ENCODE results near the gene ANKRD33B.

Gene ANKRD33B

GRCh38 chr5:10580531-10581423, 16.9 kb downstream of the ANKRD33B start:
- DNase-seq, result no peak

- DNase-seq, result no peak
These were observed 17.5 kb downstream of the ANKRD33B start for GRCh38 chr5:10581424-10581748.

GRCh38 chr5:10581867-10582511, 18.1 kb downstream of the ANKRD33B start:
- no peak for DNase-seq

DNA sequence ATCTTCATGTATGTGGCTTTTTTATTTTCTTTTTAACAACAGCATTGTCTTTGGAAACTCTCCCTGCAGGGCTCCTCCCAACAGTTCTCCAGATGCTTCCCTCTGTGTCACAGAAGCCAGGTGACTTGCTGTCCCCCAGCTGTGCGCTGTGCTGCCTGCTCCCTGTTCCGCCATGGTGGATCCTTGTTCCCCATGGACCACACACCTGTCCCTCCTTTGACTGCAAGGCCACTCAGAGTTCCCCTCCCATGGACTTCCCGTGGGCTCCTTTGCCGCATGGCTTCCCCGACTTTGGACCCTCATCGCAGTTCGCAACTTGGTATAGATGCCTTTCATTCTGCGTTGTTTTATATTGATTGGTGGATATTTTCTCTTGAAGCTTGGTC, 18.6 kb downstream of the ANKRD33B start:
- DNase-seq, result no peak

GRCh38 chr5:10583663-10584572, 20.0 kb downstream of the ANKRD33B start:
- DNase-seq, result no peak

DNA sequence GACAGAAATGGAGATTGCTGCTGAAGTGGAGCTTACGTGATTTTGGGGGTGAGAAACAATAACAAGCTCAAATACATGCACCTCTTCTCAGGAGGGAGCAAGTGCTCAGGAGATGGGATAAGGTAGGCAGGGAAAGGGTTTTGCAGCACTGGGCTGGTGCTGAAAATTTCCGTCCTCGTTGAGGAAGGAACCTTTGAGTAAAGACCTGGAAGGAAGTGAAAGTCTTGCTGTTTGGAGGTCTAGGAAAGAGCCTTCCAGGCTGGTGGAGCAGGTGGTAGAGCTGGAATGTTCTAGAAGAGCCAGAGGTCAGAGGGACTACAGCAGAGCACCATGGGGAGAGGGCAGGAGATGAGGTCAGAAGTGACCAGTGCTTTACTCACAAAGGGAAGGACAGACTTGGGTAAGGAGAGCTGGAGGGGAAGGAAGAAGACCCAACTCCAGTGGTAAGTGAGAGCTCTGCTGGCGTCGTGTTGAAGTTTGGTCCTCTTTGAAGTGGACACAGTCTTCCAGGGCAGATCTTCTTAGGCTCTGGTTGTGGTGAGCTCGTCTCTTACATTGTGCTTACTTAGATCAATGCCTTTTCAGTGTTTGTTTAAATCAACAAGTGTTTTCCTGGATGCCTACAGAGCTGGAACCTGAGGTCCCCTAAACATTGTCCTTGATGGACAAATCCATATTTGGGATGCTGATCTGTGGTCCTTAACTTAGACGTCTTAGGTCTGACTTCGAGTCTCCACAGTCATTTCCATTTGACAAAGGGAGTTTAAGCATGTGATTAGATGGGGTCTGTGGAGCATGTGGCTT, 21.0 kb downstream of the ANKRD33B start:
- DNase-seq, result no peak

GRCh38 chr5:10585518-10585915, 21.6 kb downstream of the ANKRD33B start:
- no peak for DNase-seq

DNA sequence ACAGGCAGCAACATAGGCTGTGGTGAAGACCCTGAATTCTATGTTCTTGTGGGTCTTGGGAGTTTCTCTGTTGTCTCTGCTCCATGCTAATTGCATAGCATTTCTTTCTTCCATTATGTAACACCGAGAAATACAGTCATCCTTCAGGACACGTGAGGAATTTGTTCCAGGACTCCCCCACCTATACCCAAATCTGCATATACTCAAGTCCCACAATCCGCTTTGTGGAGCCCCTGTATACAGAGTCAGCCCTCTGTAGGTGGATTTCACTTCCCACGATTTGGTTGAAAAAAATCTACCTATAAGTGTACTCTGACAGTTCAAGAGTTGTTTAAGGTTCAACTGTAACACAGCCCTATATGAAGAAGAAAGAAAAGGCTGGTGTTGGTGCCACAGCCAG, 22.1 kb downstream of the ANKRD33B start:
- no peak for DNase-seq

- DNase-seq, result no peak
These were observed 22.7 kb downstream of the ANKRD33B start for GRCh38 chr5:10586555-10586954.

DNA sequence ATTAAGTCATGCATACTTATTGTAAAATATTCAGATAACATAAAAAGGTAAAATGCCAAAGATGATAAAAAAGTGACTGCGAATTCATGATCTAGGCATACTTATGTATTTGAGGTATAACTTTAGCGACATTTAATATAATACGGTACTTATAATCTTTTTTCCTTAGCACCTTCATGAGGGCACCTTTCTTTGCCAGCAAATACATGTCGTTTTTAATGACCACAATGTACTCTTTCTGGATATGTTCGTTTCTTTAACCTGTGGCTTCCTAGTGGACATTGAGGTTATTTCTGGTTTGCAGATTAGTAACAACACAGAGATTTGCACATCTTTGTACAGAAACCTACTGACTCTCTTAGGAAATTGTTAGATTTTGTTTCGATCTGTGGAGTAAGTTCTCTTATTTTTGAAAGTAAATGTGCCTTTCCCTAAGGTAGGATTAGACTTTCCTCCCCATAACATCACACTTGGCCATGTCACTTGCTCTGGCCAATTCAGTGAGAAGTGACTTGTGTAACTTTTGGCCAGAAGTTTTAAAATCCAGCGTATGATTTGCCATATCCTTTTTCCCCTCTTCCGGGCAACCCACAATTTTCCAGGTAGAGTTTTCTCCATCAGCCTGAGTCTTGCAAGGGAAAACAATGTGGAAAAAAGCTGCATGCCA, 24.4 kb downstream of the ANKRD33B start:
- no peak for DNase-seq

GRCh38 chr5:10588779-10589447, 25.0 kb downstream of the ANKRD33B start:
- no peak for DNase-seq

- DNase-seq, result no peak
These were observed 26.5 kb downstream of the ANKRD33B start for GRCh38 chr5:10590226-10590999.

DNA sequence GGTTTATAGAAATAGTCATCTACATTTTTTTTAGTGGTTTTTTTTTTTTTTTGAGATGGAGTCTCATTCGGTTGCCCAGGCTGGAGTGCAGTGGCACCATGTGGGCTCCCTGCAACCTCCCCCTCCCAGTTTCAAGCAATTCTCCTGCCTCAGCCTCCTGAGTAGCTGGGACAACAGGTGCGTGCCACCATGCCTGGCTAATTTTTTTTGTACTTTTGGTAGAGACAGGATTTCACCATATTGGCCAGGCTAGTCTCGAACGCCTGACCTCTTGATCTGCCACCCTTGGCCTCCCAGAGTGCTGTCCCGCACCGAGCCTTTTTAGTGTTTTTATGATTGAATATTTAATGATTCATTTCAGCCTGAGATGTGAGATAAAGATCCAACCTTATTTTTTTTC, 27.3 kb downstream of the ANKRD33B start:
- DNase-seq, result no peak

GRCh38 chr5:10591966-10592365, 28.1 kb downstream of the ANKRD33B start:
- no peak for DNase-seq

- DNase-seq, result no peak
These were observed 28.7 kb downstream of the ANKRD33B start for GRCh38 chr5:10592601-10593000.

- no peak for DNase-seq
These were observed 29.8 kb downstream of the ANKRD33B start for GRCh38 chr5:10593531-10594181.

- no peak for DNase-seq
These were observed 30.8 kb downstream of the ANKRD33B start for GRCh38 chr5:10594591-10595210.

- no peak for DNase-seq
These were observed 31.4 kb downstream of the ANKRD33B start for GRCh38 chr5:10595293-10595671.

DNA sequence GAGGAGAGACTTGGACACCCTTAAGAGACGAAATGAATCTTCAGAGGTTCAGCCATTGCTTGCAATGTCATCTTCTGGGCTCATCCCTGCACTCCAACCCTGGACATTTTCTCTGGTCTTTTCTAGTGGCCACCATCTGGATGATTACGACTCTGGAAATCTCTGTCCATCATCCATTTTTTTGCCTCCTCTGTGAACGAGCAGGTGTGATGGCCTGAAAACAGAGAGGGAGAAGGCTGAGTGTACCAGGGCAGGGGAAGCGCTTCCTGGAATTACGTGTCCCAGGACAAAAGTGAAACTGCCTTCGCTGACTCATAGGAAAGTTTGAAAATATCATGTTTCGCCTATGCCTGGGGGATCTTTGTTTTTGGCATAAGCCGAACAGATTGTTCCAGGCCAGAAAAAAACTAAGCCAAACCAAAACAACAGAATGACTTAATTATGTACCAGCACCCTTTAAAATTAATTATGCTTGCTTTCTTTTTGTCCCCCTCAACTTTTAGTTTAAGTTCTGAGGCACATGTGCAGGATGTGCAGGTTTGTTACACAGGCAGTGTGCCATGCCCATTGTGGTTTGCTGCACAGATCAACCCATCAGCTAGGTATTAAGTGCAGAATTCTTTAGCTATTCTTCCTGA, 31.9 kb downstream of the ANKRD33B start:
- no peak for DNase-seq
